H1 (cell line): ENCODE data around the gene POLR1G. TPM values are rescaled to one million over a fixed set of nuclear protein-coding genes. Genes with fewer than 3 reads are reported as not detected.

ENCODE experiments used
- CHD7 ChIP-seq: fragments of 300-600 bp; sonication (generic); IDR thresholded peaks from 2 replicates; pipeline ENCODE4 v1.7.1; 2012; ENCODE audit warnings: low read length, moderate library complexity, mild to moderate bottlenecking, inconsistent platforms; ENCODE audit not compliant: insufficient replicate concordance
- HDAC2 ChIP-seq, 2 experiments: fragments of 300-600 bp in 1 of 2; sonication (generic) in 1 of 2; IDR thresholded peaks; 2 replicates each; pipeline ENCODE4 v1.6.1; 2011 to 2012; ENCODE audit warnings: low read depth in 2 of 2, low read length in 2 of 2, mild to moderate bottlenecking in 2 of 2, moderate library complexity in 2 of 2, borderline replicate concordance in 1 of 2, inconsistent platforms in 1 of 2
- NANOG ChIP-seq: IDR thresholded peaks from 2 replicates; pipeline ENCODE4 v1.6.1; 2011; ENCODE audit warnings: low read length, low read depth, mild to moderate bottlenecking, inconsistent platforms; ENCODE audit not compliant: insufficient read depth, poor library complexity, severe bottlenecking
- RFX5 ChIP-seq: IDR thresholded peaks from 2 replicates; pipeline ENCODE4 v1.6.1; 2011; ENCODE audit warnings: low read depth, low read length, improper control_type of control experiment, borderline replicate concordance
- SIX5 ChIP-seq: IDR thresholded peaks from 2 replicates; pipeline ENCODE4 v1.6.1; 2011; ENCODE audit warnings: mild to moderate bottlenecking, low read depth, low read length
- SUZ12 ChIP-seq: fragments of 200-600 bp; sonication (generic); IDR thresholded peaks from 2 replicates; pipeline ENCODE4 v1.6.1; 2012; ENCODE audit warnings: mild to moderate bottlenecking, inconsistent platforms, low read length, moderate library complexity, mixed read lengths
- TEAD4 ChIP-seq: IDR thresholded peaks from 2 replicates; pipeline ENCODE4 v1.6.1; 2012; ENCODE audit warnings: low read depth, low read length, inconsistent platforms, mixed read lengths
- USF2 ChIP-seq: IDR thresholded peaks from 2 replicates; pipeline ENCODE4 v1.6.1; 2011; ENCODE audit warnings: low read length, improper control_type of control experiment
- polyA plus RNA-seq, 7 experiments: library from polyadenylated mRNA; depleted of rRNA in 3 of 7; stranded (reverse) in 5 of 7; unstranded in 2 of 7; fragments of >200 nt in 5 of 7; fragments of 200-250 nt in 2 of 7; gene quantifications; 1 replicate in 5 of 7; 2 replicates in 1 of 7; 4 replicates in 1 of 7; pipeline versions ENCODE4 v1.2.1 to v1.2.3, GENCODE V29; 2011 to 2013; ENCODE audit warnings: missing spikeins in 2 of 7, mixed read lengths in 2 of 7
- total RNA-seq: library from RNA; stranded (reverse); fragmentation: NEBNext Ultra II Directional; extraction: Animal tissue kit (Norgen Biotek cat#: 25700); gene quantifications from 2 replicates; pipeline ENCODE4 v1.2.1, GENCODE V29; 2021

Gene POLR1G
- total and polyA plus RNA-seq, 2 of the 8 experiments (the other 6 are each of a cell fraction or from before 2014, with no cell fraction given), result 16.8 to 34.8 TPM

GRCh38 chr19:45428384-45429231 is 22.2 kb downstream of the POLR1G start (continued):
- TF ChIP-seq HDAC2 (IDR thresholded peaks at IDR 0.05; ENCODE audit: borderline replicate concordance in 1 of 2, low read depth in 2 of 2, low read length in 2 of 2) (peak in 1 of 2 experiments; percentile 93; a peak in 1 of 4 replicates), USF2 (no peak), CHD7 (no peak), SIX5 (no peak), NANOG (no peak), TEAD4 (no peak), RFX5 (no peak), SUZ12 (no peak)
